Colonic mucosa (tissue), 4 donors: ENCODE results near the gene SPEN. TPM values are rescaled to one million over a fixed set of nuclear protein-coding genes. Genes with fewer than 3 reads are reported as not detected.

Experiments
- DNase-seq: peaks from one replicate; pipeline ENCODE4 v3.0.0-alpha.2; 2020
- H3K27ac ChIP-seq: fragments of 200-600 bp; one replicate; pipeline ENCODE4 v1.8.0; 2021
- H3K27me3 ChIP-seq: fragments of 200-600 bp; one replicate; pipeline ENCODE4 v1.8.0; 2021
- H3K36me3 ChIP-seq: fragments of 200-600 bp; one replicate; pipeline ENCODE4 v1.8.0; 2021
- H3K4me1 ChIP-seq: fragments of 200-600 bp; one replicate; pipeline ENCODE4 v1.8.0; 2021; ENCODE audit warnings: mild to moderate bottlenecking
- H3K4me3 ChIP-seq: fragments of 200-600 bp; one replicate; pipeline ENCODE4 v1.8.0; 2021
- H3K9ac ChIP-seq, 2 donors: one replicate each; pipeline ENCODE4 v1.7.0; 2013; ENCODE audit warnings: control low read depth in 2 of 2, low read depth in 2 of 2, low read length in 2 of 2
- H3K9me3 ChIP-seq: fragments of 200-600 bp; one replicate; pipeline ENCODE4 v1.8.0; 2021
- CTCF ChIP-seq: fragments of 200-600 bp; IDR thresholded peaks from one replicate; pipeline ENCODE4 v1.8.0; 2022; ENCODE audit warnings: antibody characterized with exemption, mild to moderate bottlenecking
- intact Hi-C: fragments of 100-400 bp; cut with DNase I; formaldehyde crosslinking; loops from one replicate; pipeline ENCODE4 v1.14.1; 2022
- total RNA-seq, 2 donors: library from RNA; stranded (reverse); fragmentation: NEBNext Ultra II Directional in 1 of 2; extraction: Animal tissue kit (Norgen Biotek cat#: 25700) in 1 of 2; gene quantifications; one replicate each; pipeline ENCODE4 v1.2.1, GENCODE V29; 2021
- donor health status: healthy.
- donor health status: DM: no; HTN: no; CAD: no.
- donor health status: DM: no; HTN: no; CAD: no.

The SPEN gene
- total RNA-seq, 2 donors from 2014 or later: 40.9 to 42.5 TPM

- H3K9me3 ChIP-seq: no peaks in the 10 kb centered on the region
- no peaks in the 10 kb centered on the region for H3K36me3 ChIP-seq
- no peak for DNase-seq
- H3K9ac ChIP-seq: no peak overlapping the region
- H3K27me3 ChIP-seq: no peaks in the 10 kb centered on the region
- no peak for TF ChIP-seq CTCF
- no peak overlapping the region for H3K27ac ChIP-seq
- intact Hi-C loops: no loop called here
- no peaks in the 10 kb centered on the region for H3K4me1 ChIP-seq
- no peak overlapping the region for H3K4me3 ChIP-seq
Measured at GRCh38 chr1:15956150-15956549, 108.6 kb downstream of the SPEN start.

- DNase-seq: no peak
- Histone ChIP-seq H3K27me3 (no peaks in the 10 kb centered on the region), H3K9ac (no peak overlapping the region), H3K9me3 (no peaks in the 10 kb centered on the region), H3K4me3 (no peak overlapping the region), H3K36me3 (no peaks in the 10 kb centered on the region), H3K27ac (no peak overlapping the region), H3K4me1 (no peaks in the 10 kb centered on the region)
- TF ChIP-seq CTCF: no peak
- intact Hi-C loops: no loop called here
Measured at GRCh38 chr1:15957221-15958095, 110.0 kb downstream of the SPEN start.

- no peaks in the 10 kb centered on the region for H3K27me3 ChIP-seq
- no peaks in the 10 kb centered on the region for H3K36me3 ChIP-seq
- no peak for DNase-seq
- intact Hi-C loops: no loop called here
- H3K9ac ChIP-seq: no peak overlapping the region
- no peak overlapping the region for H3K27ac ChIP-seq
- TF ChIP-seq CTCF: no peak
- no peaks in the 10 kb centered on the region for H3K9me3 ChIP-seq
- no peaks in the 10 kb centered on the region for H3K4me1 ChIP-seq
- no peak overlapping the region for H3K4me3 ChIP-seq
Measured at GRCh38 chr1:15958111-15958510, 110.6 kb downstream of the SPEN start.

GRCh38 chr1:15958793-15959192 is 111.3 kb downstream of the SPEN start:
- Histone ChIP-seq H3K27ac (no peak overlapping the region), H3K4me1 (no peaks in the 10 kb centered on the region), H3K27me3 (no peaks in the 10 kb centered on the region), H3K9ac (no peak overlapping the region), H3K4me3 (no peak overlapping the region), H3K36me3 (no peaks in the 10 kb centered on the region), H3K9me3 (no peaks in the 10 kb centered on the region)
- TF ChIP-seq CTCF: no peak
- intact Hi-C loops: no loop called here
- DNase-seq: no peak

GRCh38 chr1:15959424-15959823 is 111.9 kb downstream of the SPEN start:
- no peak for DNase-seq

More at GRCh38 chr1:15959424-15959823, 111.9 kb downstream of the SPEN start:
- Histone ChIP-seq H3K9me3 (no peaks in the 10 kb centered on the region), H3K4me3 (no peak overlapping the region), H3K36me3 (no peaks in the 10 kb centered on the region), H3K4me1 (peaks cover 3% of the 10 kb centered on the region), H3K9ac (no peak overlapping the region), H3K27me3 (no peaks in the 10 kb centered on the region), H3K27ac (no peak overlapping the region)
- no peak for TF ChIP-seq CTCF
- intact Hi-C loops: no loop called here
